Fibroblast of pulmonary artery (primary cell): ENCODE results near the gene MANSC1.

ENCODE experiments used
- DNase-seq: peaks from one replicate; pipeline ENCODE4 v3.0.0-alpha.2; 2010; ENCODE audit warnings: low read depth
- H3K4me3 ChIP-seq: replicated peaks from 2 replicates; pipeline ENCODE4 v1.5.1; 2011; ENCODE audit warnings: low read depth, mild to moderate bottlenecking, control low read depth, low read length, moderate library complexity
- TF ChIP-seq, protein P1 (sequence below): IDR thresholded peaks from 2 replicates; pipeline ENCODE4 v1.5.1; 2011; ENCODE audit warnings: mild to moderate bottlenecking, control low read depth, low read length, inconsistent platforms; ENCODE audit errors: missing control alignments

MANSC1 gene

GRCh38 chr12:12378616-12379015 is 28.6 kb upstream of the MANSC1 start:
- H3K4me3 ChIP-seq, result no peak overlapping the region
- TF ChIP-seq, protein P1, sequence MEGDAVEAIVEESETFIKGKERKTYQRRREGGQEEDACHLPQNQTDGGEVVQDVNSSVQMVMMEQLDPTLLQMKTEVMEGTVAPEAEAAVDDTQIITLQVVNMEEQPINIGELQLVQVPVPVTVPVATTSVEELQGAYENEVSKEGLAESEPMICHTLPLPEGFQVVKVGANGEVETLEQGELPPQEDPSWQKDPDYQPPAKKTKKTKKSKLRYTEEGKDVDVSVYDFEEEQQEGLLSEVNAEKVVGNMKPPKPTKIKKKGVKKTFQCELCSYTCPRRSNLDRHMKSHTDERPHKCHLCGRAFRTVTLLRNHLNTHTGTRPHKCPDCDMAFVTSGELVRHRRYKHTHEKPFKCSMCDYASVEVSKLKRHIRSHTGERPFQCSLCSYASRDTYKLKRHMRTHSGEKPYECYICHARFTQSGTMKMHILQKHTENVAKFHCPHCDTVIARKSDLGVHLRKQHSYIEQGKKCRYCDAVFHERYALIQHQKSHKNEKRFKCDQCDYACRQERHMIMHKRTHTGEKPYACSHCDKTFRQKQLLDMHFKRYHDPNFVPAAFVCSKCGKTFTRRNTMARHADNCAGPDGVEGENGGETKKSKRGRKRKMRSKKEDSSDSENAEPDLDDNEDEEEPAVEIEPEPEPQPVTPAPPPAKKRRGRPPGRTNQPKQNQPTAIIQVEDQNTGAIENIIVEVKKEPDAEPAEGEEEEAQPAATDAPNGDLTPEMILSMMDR, result no peak
- no peak for DNase-seq

DNA sequence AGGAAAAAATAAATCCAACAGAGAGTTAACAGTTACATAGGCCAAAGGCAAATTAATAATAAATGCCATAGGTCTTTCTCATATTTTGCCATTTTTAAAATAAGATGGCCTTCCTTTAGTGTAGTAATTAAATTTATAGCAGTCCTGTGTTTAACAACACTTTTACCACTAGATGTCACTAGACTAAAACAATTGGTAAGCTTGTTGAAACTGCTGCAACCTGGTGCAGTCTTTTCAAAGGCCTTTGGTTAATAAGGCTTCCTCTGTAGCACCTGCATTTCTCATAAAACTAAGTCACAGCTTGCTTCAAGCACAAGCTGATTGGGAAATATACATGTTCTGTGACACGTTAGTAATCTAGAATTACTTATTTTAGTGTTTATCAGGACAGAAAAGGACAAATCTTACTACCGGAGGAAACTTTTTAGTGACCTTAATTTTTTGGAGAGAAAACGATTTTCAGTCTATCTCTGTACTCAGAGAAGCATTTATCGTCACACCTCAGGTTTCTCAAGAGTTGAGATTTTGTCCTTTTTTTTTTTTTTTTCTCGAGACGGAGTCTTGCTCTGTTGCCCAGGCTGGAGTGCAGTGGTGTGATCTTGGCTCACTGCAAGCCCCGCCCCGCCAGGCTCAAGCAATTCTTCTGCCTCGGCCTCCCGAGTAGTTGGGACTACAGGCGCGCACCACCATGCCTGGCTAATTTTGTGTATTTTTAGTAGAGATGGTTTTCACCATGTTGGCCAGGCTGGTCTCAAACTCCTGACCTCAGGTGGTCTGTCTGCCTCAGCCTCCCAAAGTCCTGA is 26.8 kb upstream of the MANSC1 start:
- DNase-seq, result peak; percentile 90
- TF ChIP-seq, protein P1, result peak; percentile 58
- no peak overlapping the region for H3K4me3 ChIP-seq

GRCh38 chr12:12372946-12373722 is 23.1 kb upstream of the MANSC1 start:
- no peak overlapping the region for H3K4me3 ChIP-seq
- no peak for DNase-seq
- TF ChIP-seq, protein P1, result no peak

DNA sequence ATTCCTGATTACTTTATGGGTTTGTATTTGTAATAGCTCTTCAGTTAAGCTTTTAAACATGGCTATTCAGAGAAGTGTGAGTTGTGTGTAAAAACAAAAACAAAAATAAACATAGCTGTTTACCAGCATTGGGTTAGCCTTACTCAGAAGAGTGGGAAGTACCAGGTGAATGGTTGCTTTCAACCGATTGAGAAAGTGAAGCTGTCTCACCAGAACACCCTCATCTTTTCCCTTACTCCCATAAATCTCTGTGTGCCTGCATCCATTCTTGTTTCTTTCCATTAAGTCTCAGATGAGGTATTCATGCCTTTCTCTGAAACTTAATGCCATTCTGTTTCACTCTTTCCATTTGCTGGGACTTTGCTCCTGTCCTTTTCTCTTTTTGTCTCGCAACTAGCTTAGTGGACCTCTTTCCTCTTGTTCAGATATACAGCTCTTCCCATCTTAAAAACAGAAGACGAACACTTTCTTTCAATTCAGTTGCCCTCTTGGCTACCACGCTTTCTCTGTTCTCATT is 17.5 kb upstream of the MANSC1 start:
- TF ChIP-seq, protein P1, result no peak
- no peak for DNase-seq
- H3K4me3 ChIP-seq, result no peak overlapping the region

DNA sequence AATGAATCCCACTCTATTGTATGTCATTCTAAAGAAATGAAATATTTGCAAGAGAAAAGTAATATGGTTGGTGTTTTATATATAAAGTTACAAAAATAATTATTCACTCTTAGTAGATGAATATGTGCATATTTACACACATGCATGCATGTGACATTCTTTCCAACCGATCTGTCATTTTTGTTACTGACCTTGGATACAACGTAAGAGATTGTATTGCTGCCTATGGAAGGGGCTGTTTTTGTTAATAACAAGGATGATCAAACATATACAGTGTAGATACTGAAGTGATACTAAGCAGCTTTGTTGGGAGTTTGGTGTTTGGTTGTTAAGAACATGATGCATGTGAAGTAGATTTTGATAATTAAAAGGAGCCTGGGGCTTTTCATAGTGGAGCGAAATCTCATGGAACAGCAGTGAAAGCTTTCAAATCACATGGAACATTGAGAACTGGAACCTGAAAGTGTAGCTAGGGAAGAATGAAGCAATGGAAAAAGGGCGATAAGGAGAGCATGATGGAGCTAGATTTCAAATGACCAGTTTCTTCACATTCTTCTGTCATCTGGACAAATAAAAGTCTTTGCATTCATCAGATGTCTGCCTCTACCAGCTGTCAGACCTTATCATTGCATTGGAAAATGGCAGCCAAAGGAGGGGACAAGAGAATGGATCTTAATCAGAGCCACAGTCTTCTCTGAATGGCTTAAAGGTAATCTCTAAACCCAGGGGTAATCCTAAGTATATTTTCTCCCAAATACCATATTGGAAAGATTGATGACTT is 16.8 kb upstream of the MANSC1 start:
- DNase-seq, result no peak
- H3K4me3 ChIP-seq, result no peak overlapping the region
- TF ChIP-seq, protein P1, result no peak

DNA sequence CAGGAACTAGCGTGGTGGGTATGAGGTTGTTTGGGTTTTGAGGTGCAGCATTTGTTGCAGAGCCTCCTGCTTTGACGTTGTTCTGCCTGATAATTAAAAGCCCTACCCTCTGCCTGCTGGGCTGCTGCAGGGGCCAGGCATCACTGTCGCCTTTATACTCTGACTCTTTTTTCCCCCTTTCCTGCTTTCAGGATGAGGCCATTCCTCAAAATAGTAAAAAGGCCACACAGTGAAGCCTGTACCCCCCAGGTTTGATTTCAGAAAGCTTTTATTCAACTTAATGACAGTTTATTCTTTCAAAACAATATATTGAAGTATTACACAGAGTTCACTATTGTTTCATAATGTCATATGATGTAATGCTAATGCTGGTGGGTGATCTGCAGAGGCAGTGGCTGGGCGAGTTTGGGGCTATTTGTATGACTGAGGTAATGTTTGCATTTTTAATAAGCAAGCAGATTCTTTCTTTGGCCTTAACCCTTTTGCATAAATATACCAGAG is 15.9 kb upstream of the MANSC1 start:
- TF ChIP-seq, protein P1, result no peak
- peak; percentile 51 for DNase-seq
- H3K4me3 ChIP-seq, result no peak overlapping the region
